HepG2 (cell line): ENCODE results near the gene HSP90AB1. TPM values are rescaled to one million over a fixed set of nuclear protein-coding genes. Genes with fewer than 3 reads are reported as not detected.

Experiments
- AGO1 ChIP-seq: fragments of 200-400 bp; formaldehyde crosslinking; IDR thresholded peaks from 2 replicates; pipeline ENCODE4 v1.6.1; 2017; ENCODE audit warnings: mild to moderate bottlenecking, low read depth, low read length, moderate library complexity; ENCODE audit not compliant: poor library complexity, severe bottlenecking
- BORCS8-MEF2B ChIP-seq: sonication (generic); formaldehyde crosslinking; IDR thresholded peaks from 2 replicates; pipeline ENCODE4 v1.8.0; 2022; ENCODE audit warnings: mild to moderate bottlenecking, missing genetic modification reagents
- EED ChIP-seq: sonication (generic); formaldehyde crosslinking; IDR thresholded peaks from 2 replicates; pipeline ENCODE4 v1.5.0; 2020; ENCODE audit warnings: mild to moderate bottlenecking, missing genetic modification reagents
- KDM3A ChIP-seq: IDR thresholded peaks from 2 replicates; pipeline ENCODE4 v1.6.1; 2018; ENCODE audit warnings: low read depth, missing compliant biosample characterization
- PRPF4 ChIP-seq: fragments of 200-400 bp; formaldehyde crosslinking; IDR thresholded peaks from 2 replicates; pipeline ENCODE4 v1.6.1; 2016; ENCODE audit warnings: low read length, low read depth; ENCODE audit not compliant: poor library complexity, severe bottlenecking
- RNF2 ChIP-seq: fragments of 450-650 bp; conservative IDR thresholded peaks from 2 replicates; pipeline ENCODE4 v1.6.1; 2016; ENCODE audit warnings: low read depth
- SP5 ChIP-seq: IDR thresholded peaks from 2 replicates; pipeline ENCODE4 v1.6.1; 2016; ENCODE audit warnings: low read depth, borderline replicate concordance
- ZBTB42 ChIP-seq: sonication (generic); formaldehyde crosslinking; IDR thresholded peaks from 2 replicates; pipeline ENCODE4 v1.5.0; 2020; ENCODE audit warnings: mild to moderate bottlenecking, missing genetic modification reagents
- ZNF235 ChIP-seq: sonication (generic); formaldehyde crosslinking; IDR thresholded peaks from 2 replicates; pipeline ENCODE4 v1.8.1; 2023; ENCODE audit warnings: mild to moderate bottlenecking, missing genetic modification reagents, borderline replicate concordance
- ZNF251 ChIP-seq: sonication (generic); formaldehyde crosslinking; IDR thresholded peaks from 2 replicates; pipeline ENCODE4 v1.9.0; 2021; ENCODE audit warnings: mild to moderate bottlenecking, missing genetic modification reagents
- ZSCAN25 ChIP-seq: sonication (generic); formaldehyde crosslinking; IDR thresholded peaks from 2 replicates; pipeline ENCODE4 v1.8.0; 2022; ENCODE audit warnings: mild to moderate bottlenecking, missing genetic modification reagents
- polyA plus RNA-seq, 8 experiments: library from polyadenylated mRNA; depleted of rRNA in 3 of 8; stranded (reverse) in 7 of 8; unstranded in 1 of 8; fragments of >200 nt; fragmentation: Illumina TruSeq in 4 of 8; extraction: Trizol in 4 of 8; gene quantifications; 2 replicates each; pipeline versions ENCODE4 v1.2.1 to v1.2.3, GENCODE V29; 2011 to 2016; ENCODE audit warnings: low read depth in 4 of 8, missing spikeins in 1 of 8, mixed read lengths in 1 of 8; ENCODE audit not compliant: insufficient read depth in 1 of 8
- total RNA-seq, 5 experiments: library from RNA; depleted of rRNA; stranded (reverse); fragments of >200 nt; fragmentation: Illumina TruSeq; extraction: Trizol; gene quantifications; 2 replicates each; pipeline ENCODE4 v1.2.3, GENCODE V29; 2016; ENCODE audit warnings: low read depth in 1 of 5
- TF ChIP-seq, protein P1 (sequence below): sonication (generic); formaldehyde crosslinking; IDR thresholded peaks from 2 replicates; pipeline ENCODE4 v1.5.0; 2020; ENCODE audit warnings: mild to moderate bottlenecking, missing genetic modification reagents, borderline replicate concordance
- TF ChIP-seq, protein P2 (sequence below): sonication (generic); formaldehyde crosslinking; IDR thresholded peaks from 2 replicates; pipeline ENCODE4 v1.4.0; 2020; ENCODE audit warnings: mild to moderate bottlenecking, missing genetic modification reagents, borderline replicate concordance
- TF ChIP-seq, protein P3 (sequence below): sonication (generic); formaldehyde crosslinking; IDR thresholded peaks from 2 replicates; pipeline ENCODE4 v1.4.0; 2020; ENCODE audit warnings: missing genetic modification reagents
- TF ChIP-seq, protein P4 (sequence below): sonication (generic); formaldehyde crosslinking; IDR thresholded peaks from 2 replicates; pipeline ENCODE4 v1.5.0; 2020; ENCODE audit warnings: mild to moderate bottlenecking, missing genetic modification reagents, borderline replicate concordance

Gene HSP90AB1
- total and polyA plus RNA-seq, 2 of the 13 experiments (the other 11 are each of a cell fraction or from before 2014, with no cell fraction given): 1,325 to 1,472 TPM

DNA sequence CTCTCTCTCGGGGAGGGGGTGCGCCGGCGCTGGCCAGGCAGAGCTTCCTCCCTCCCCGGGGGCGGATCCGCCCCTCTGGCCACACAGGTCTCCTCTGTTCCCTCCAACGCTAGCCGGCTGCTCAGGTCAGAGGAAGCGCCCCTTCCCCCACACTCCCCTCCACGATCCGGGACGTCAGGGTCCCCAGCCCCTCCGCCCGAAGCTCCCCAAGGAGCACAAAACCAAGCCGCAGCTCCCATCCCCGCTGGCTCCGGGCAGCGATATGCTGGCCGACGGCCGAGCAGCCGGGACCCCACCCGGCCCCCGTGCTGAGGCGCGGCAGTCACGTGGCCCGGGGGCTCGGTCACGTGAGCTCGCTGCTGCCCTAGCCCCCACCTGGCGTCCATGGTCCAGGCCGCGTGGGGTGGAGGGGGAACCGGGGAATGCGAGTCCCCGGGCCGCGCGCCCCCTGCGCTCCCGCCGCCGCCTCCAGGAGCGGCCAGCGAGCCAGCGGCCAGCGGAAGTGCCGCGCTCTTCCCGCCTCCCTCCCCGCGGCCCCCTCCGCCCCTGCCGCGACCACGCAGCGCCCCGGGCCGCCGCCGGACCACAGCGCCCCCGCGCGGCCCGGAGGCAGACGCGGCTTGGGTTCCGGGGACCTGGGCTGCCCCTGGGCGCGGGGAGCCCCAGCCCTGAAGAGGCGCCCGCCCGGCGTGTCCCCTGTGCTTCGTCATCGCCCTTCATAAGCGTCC is 10.3 kb downstream of the HSP90AB1 start, which contains the start of gene SLC35B2 (continued):
- peak; percentile 93; the same call in 1 of the 2 replicates for TF ChIP-seq ZBTB42 (CRISPR knock-in tag)
- TF ChIP-seq BORCS8-MEF2B (CRISPR knock-in tag): peak; percentile 90
- TF ChIP-seq RNF2: peak; percentile 64
- TF ChIP-seq, protein P1, sequence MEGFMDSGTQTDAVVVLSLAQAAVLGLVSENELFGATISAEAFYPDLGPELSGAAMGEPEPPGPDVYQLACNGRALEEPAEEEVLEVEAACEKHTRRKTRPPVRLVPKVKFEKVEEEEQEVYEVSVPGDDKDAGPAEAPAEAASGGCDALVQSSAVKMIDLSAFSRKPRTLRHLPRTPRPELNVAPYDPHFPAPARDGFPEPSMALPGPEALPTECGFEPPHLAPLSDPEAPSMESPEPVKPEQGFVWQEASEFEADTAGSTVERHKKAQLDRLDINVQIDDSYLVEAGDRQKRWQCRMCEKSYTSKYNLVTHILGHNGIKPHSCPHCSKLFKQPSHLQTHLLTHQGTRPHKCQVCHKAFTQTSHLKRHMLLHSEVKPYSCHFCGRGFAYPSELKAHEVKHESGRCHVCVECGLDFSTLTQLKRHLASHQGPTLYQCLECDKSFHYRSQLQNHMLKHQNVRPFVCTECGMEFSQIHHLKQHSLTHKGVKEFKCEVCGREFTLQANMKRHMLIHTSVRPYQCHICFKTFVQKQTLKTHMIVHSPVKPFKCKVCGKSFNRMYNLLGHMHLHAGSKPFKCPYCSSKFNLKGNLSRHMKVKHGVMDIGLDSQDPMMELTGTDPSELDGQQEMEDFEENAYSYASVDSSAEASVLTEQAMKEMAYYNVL (CRISPR knock-in tag): peak; percentile 58; the same call in 1 of the 2 replicates
- TF ChIP-seq KDM3A (CRISPR knock-in tag): peak; percentile 78; the same call in 1 of the 2 replicates
- TF ChIP-seq, protein P2, sequence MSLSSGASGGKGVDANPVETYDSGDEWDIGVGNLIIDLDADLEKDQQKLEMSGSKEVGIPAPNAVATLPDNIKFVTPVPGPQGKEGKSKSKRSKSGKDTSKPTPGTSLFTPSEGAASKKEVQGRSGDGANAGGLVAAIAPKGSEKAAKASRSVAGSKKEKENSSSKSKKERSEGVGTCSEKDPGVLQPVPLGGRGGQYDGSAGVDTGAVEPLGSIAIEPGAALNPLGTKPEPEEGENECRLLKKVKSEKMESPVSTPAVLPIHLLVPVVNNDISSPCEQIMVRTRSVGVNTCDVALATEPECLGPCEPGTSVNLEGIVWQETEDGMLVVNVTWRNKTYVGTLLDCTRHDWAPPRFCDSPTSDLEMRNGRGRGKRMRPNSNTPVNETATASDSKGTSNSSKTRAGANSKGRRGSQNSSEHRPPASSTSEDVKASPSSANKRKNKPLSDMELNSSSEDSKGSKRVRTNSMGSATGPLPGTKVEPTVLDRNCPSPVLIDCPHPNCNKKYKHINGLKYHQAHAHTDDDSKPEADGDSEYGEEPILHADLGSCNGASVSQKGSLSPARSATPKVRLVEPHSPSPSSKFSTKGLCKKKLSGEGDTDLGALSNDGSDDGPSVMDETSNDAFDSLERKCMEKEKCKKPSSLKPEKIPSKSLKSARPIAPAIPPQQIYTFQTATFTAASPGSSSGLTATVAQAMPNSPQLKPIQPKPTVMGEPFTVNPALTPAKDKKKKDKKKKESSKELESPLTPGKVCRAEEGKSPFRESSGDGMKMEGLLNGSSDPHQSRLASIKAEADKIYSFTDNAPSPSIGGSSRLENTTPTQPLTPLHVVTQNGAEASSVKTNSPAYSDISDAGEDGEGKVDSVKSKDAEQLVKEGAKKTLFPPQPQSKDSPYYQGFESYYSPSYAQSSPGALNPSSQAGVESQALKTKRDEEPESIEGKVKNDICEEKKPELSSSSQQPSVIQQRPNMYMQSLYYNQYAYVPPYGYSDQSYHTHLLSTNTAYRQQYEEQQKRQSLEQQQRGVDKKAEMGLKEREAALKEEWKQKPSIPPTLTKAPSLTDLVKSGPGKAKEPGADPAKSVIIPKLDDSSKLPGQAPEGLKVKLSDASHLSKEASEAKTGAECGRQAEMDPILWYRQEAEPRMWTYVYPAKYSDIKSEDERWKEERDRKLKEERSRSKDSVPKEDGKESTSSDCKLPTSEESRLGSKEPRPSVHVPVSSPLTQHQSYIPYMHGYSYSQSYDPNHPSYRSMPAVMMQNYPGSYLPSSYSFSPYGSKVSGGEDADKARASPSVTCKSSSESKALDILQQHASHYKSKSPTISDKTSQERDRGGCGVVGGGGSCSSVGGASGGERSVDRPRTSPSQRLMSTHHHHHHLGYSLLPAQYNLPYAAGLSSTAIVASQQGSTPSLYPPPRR: peak; percentile 74
- peak; percentile 87 for TF ChIP-seq AGO1
- TF ChIP-seq ZSCAN25: peak; percentile 66
- TF ChIP-seq, protein P3, sequence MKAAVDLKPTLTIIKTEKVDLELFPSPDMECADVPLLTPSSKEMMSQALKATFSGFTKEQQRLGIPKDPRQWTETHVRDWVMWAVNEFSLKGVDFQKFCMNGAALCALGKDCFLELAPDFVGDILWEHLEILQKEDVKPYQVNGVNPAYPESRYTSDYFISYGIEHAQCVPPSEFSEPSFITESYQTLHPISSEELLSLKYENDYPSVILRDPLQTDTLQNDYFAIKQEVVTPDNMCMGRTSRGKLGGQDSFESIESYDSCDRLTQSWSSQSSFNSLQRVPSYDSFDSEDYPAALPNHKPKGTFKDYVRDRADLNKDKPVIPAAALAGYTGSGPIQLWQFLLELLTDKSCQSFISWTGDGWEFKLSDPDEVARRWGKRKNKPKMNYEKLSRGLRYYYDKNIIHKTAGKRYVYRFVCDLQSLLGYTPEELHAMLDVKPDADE (CRISPR knock-in tag): peak; percentile 52; the same call in 1 of the 2 replicates
- TF ChIP-seq, protein P4, sequence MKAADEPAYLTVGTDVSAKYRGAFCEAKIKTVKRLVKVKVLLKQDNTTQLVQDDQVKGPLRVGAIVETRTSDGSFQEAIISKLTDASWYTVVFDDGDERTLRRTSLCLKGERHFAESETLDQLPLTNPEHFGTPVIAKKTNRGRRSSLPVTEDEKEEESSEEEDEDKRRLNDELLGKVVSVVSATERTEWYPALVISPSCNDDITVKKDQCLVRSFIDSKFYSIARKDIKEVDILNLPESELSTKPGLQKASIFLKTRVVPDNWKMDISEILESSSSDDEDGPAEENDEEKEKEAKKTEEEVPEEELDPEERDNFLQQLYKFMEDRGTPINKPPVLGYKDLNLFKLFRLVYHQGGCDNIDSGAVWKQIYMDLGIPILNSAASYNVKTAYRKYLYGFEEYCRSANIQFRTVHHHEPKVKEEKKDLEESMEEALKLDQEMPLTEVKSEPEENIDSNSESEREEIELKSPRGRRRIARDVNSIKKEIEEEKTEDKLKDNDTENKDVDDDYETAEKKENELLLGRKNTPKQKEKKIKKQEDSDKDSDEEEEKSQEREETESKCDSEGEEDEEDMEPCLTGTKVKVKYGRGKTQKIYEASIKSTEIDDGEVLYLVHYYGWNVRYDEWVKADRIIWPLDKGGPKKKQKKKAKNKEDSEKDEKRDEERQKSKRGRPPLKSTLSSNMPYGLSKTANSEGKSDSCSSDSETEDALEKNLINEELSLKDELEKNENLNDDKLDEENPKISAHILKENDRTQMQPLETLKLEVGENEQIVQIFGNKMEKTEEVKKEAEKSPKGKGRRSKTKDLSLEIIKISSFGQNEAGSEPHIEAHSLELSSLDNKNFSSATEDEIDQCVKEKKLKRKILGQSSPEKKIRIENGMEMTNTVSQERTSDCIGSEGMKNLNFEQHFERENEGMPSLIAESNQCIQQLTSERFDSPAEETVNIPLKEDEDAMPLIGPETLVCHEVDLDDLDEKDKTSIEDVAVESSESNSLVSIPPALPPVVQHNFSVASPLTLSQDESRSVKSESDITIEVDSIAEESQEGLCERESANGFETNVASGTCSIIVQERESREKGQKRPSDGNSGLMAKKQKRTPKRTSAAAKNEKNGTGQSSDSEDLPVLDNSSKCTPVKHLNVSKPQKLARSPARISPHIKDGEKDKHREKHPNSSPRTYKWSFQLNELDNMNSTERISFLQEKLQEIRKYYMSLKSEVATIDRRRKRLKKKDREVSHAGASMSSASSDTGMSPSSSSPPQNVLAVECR (CRISPR knock-in tag): peak; percentile 99
- peak; percentile 80; the same call in 1 of the 2 replicates for TF ChIP-seq EED (CRISPR knock-in tag)
- no peak for TF ChIP-seq ZNF235
- peak; percentile 46 for TF ChIP-seq SP5
- TF ChIP-seq ZNF251 (CRISPR knock-in tag): no peak
- no peak for TF ChIP-seq PRPF4
